Measurements from ENCODE around the gene TIAM1.

TIAM1 gene

GRCh38 chr21:31078216-31078615, 265.8 kb downstream of the TIAM1 start:
- DNase-seq (ENCODE audit: low spot score), result no peak

GRCh38 chr21:31075848-31076247, 268.2 kb downstream of the TIAM1 start:
- no peak for DNase-seq (ENCODE audit: low spot score)

DNA sequence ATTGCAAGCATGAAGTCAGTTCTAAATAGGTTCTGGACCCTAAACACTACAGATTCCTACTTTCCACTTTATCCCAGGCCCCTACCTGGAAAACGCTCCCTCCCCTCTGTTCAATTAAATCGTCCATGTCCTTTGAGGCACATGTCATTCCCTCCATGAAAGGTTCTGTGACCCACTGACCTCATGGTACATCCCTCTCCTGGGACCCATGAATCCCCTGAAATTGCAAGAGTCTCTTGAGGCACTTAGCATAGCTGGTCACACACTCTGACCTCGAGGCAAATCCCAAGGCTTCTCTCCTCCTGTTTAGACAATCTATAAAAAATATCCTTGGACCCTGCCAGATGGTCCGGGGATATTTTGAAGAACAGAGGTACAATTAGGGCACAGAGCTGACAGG, 271.5 kb downstream of the TIAM1 start:
- DNase-seq (ENCODE audit: low spot score), result no peak
